C4-2B (cell line): ENCODE results near the gene RAP1A.

ENCODE experiments used
- ZFX ChIP-seq: fragments of 450-650 bp; IDR thresholded peaks from 2 replicates; pipeline ENCODE4 v1.6.1; 2017
- TF ChIP-seq, protein P1 (sequence below): fragments of 450-650 bp; conservative IDR thresholded peaks from 2 replicates; pipeline ENCODE4 v1.5.1; 2017; ENCODE audit warnings: mild to moderate bottlenecking

DNA sequence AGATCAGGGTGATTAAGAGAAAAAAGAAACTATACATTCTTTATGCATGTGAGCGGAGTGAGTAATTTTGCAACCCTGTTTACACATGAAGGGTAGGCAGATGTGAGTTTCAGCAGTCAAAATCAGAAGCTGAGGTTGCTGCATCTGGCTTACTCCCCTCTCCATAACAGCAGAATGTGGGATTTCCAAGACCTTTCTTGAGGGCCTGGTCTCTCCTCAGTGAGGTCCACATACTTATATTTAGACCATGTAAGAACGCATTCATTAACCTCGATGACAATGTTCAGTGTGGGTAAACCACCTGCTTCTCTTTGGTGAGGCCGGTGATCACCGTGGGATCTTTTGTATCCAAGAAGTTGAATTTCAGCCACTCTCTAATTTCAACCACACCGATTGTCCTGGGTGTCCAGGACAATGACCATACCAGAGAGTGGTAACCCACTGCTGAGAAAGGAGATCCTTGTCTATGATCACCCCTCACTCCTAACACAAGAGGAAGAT, 18.7 kb upstream of the RAP1A start:
- TF ChIP-seq, protein P1, sequence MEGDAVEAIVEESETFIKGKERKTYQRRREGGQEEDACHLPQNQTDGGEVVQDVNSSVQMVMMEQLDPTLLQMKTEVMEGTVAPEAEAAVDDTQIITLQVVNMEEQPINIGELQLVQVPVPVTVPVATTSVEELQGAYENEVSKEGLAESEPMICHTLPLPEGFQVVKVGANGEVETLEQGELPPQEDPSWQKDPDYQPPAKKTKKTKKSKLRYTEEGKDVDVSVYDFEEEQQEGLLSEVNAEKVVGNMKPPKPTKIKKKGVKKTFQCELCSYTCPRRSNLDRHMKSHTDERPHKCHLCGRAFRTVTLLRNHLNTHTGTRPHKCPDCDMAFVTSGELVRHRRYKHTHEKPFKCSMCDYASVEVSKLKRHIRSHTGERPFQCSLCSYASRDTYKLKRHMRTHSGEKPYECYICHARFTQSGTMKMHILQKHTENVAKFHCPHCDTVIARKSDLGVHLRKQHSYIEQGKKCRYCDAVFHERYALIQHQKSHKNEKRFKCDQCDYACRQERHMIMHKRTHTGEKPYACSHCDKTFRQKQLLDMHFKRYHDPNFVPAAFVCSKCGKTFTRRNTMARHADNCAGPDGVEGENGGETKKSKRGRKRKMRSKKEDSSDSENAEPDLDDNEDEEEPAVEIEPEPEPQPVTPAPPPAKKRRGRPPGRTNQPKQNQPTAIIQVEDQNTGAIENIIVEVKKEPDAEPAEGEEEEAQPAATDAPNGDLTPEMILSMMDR, result no peak
- TF ChIP-seq ZFX, result no peak
